Mesendoderm (in vitro differentiated cells): ENCODE results near the gene TOR4A.

Experiments
- DNase-seq: peaks from one replicate; pipeline ENCODE4 v3.0.0; 2013
- H2AK5ac ChIP-seq: 2 replicates; pipeline ENCODE4 v1.6.1; 2013; ENCODE audit warnings: low read length, inconsistent platforms
- H2BK120ac ChIP-seq: 2 replicates; pipeline ENCODE4 v1.6.1; 2013; ENCODE audit warnings: low read depth, mild to moderate bottlenecking, low read length, moderate library complexity, mixed read lengths
- H2BK15ac ChIP-seq: replicated peaks from 2 replicates; pipeline ENCODE4 v1.6.1; 2013; ENCODE audit warnings: low read depth, mild to moderate bottlenecking, moderate library complexity
- H2BK5ac ChIP-seq: 2 replicates; pipeline ENCODE4 v1.6.1; 2013; ENCODE audit warnings: low read length, inconsistent platforms
- H3K18ac ChIP-seq: 2 replicates; pipeline ENCODE4 v1.6.1; 2013; ENCODE audit warnings: mild to moderate bottlenecking, low read length, mixed read lengths
- H3K23ac ChIP-seq: one replicate; pipeline ENCODE4 v1.6.1; 2013; ENCODE audit warnings: low read length
- H3K27ac ChIP-seq: 2 replicates; pipeline ENCODE4 v1.5.1; 2013; ENCODE audit warnings: low read depth, mild to moderate bottlenecking, inconsistent platforms, low read length, moderate library complexity
- H3K27me3 ChIP-seq: 2 replicates; pipeline ENCODE4 v1.6.1; 2013; ENCODE audit warnings: low read length, control low read depth, mild to moderate bottlenecking, inconsistent platforms; ENCODE audit not compliant: insufficient read depth, poor library complexity
- H3K36me3 ChIP-seq: 2 replicates; pipeline ENCODE4 v1.6.1; 2013; ENCODE audit warnings: low read length, inconsistent platforms; ENCODE audit not compliant: control insufficient read depth, insufficient read depth
- H3K4ac ChIP-seq: one replicate; pipeline ENCODE4 v1.6.1; 2013; ENCODE audit warnings: low read depth, mild to moderate bottlenecking, low read length, moderate library complexity
- H3K4me1 ChIP-seq: 2 replicates; pipeline ENCODE4 v1.6.1; 2013; ENCODE audit warnings: low read depth, low read length, inconsistent platforms; ENCODE audit not compliant: control insufficient read depth
- H3K4me2 ChIP-seq: 2 replicates; pipeline ENCODE4 v1.6.1; 2013; ENCODE audit warnings: low read length
- H3K4me3 ChIP-seq: 2 replicates; pipeline ENCODE4 v1.5.1; 2013; ENCODE audit warnings: mild to moderate bottlenecking, low read length
- H3K56ac ChIP-seq: one replicate; pipeline ENCODE4 v1.6.1; 2013; ENCODE audit warnings: low read length
- H3K79me1 ChIP-seq: 2 replicates; pipeline ENCODE4 v1.6.1; 2013; ENCODE audit warnings: low read length, inconsistent platforms
- H3K79me2 ChIP-seq: 2 replicates; pipeline ENCODE4 v1.6.1; 2013; ENCODE audit warnings: mild to moderate bottlenecking, low read length; ENCODE audit not compliant: control insufficient read depth, insufficient read depth
- H3K9ac ChIP-seq: 2 replicates; pipeline ENCODE4 v1.6.1; 2013; ENCODE audit warnings: low read length, inconsistent platforms
- H4K5ac ChIP-seq: one replicate; pipeline ENCODE4 v1.6.1; 2013; ENCODE audit warnings: low read length
- H4K8ac ChIP-seq: one replicate; pipeline ENCODE4 v1.6.1; 2013; ENCODE audit warnings: low read depth, mild to moderate bottlenecking, control low read depth, low read length, moderate library complexity
- WGBS: extraction: QIAGEN DNeasy Blood & Tissue Kit; methylation state at CpG from one replicate; pipeline ENCODE4 v1.1.7; 2013; ENCODE audit warnings: low lambda C conversion rate, missing lambda C conversion rate; ENCODE audit not compliant: insufficient coverage; ENCODE audit errors: extremely low coverage; 5-methylcytosine and 5-hydroxymethylcytosine counted together

TOR4A gene

GRCh38 chr9:137230705-137231371 lies 46.7 kb upstream of the TOR4A start, which contains the start of gene SLC34A3:
Gene SLC34A3, plus strand, starts transcription at chr9:137230901. Its CDS starts 802 bp downstream, at chr9:137231703.
- Histone ChIP-seq H2AK5ac (no peak within 1 kb of the TSS), H4K5ac (no peak within 1 kb of the TSS), H3K4me2 (no peak within 1 kb of the TSS), H3K36me3 (no peaks in the 10 kb centered on the region), H3K4ac (no peak within 1 kb of the TSS), H2BK5ac (no peak within 1 kb of the TSS), H3K23ac (no peak within 1 kb of the TSS), H2BK15ac (no peak within 1 kb of the TSS), H3K27me3 (no peaks in the 10 kb centered on the region), H3K4me1 (no peaks in the 10 kb centered on the region), H4K8ac (no peak within 1 kb of the TSS), H3K9ac (no peak within 1 kb of the TSS), H3K18ac (no peak within 1 kb of the TSS), H3K27ac (no peak within 1 kb of the TSS), H3K79me2 (no peaks in the 10 kb centered on the region), H2BK120ac (no peak within 1 kb of the TSS), H3K4me3 (no peak within 1 kb of the TSS), H3K79me1 (no peaks in the 10 kb centered on the region), H3K56ac (no peak within 1 kb of the TSS)
- WGBS, result no CpG with 5 or more reads among the region's 14 CpGs
- no peak for DNase-seq

DNA sequence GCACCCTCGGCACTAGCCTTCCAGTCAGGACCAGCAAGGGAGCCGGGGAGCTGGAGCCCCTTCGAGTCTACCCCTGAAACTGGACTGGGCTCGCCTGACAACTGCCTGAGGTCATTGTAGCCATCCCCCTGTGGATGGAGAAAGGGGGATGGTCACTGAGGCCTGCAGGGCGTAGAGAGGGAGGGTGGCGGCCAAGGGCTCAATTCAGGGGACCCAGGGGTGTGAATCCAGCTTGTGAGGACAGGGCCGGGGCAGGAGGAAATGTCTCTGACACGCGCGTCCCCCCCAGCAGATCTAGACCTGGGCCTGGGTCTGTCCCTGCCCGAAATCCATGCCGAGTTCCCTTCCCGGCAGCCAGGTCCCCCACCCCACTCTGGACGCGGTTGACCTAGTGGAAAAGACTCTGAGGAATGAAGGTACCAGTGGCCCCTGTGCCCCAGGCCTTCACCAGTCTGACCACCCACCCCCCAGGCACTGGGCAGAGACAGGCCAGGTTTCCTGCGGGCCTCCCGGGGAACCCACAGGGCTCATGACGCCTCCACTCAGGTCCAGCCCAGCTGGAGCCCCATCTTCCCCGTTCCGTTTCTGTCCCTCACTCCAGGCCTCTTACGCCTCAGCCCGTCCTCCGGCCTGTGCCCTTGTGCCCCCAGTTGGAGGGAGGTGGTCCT lies 46.0 kb upstream of the TOR4A start:
- Histone ChIP-seq H2BK120ac (no peak overlapping the region), H4K8ac (no peak overlapping the region), H3K27me3 (no peaks in the 10 kb centered on the region), H2BK5ac (no peak overlapping the region), H2BK15ac (no peak overlapping the region), H3K79me1 (no peaks in the 10 kb centered on the region), H3K27ac (no peak overlapping the region), H3K4me2 (no peak overlapping the region), H3K9ac (no peak overlapping the region), H3K4me1 (no peaks in the 10 kb centered on the region), H4K5ac (no peak overlapping the region), H2AK5ac (no peak overlapping the region), H3K18ac (no peak overlapping the region), H3K4me3 (no peak overlapping the region), H3K36me3 (no peaks in the 10 kb centered on the region), H3K23ac (no peak overlapping the region), H3K4ac (no peak overlapping the region), H3K56ac (no peak overlapping the region), H3K79me2 (no peaks in the 10 kb centered on the region)
- DNase-seq, result no peak
- no CpG with 5 or more reads among the region's 23 CpGs for WGBS

GRCh38 chr9:137232101-137232500 lies 45.4 kb upstream of the TOR4A start:
- no peak overlapping the region for H3K4ac ChIP-seq
- no peak overlapping the region for H3K23ac ChIP-seq
- peaks cover 2% of the 10 kb centered on the region for H3K4me1 ChIP-seq
- no peak overlapping the region for H2BK5ac ChIP-seq
- DNase-seq, result no peak
- H3K9ac ChIP-seq, result no peak overlapping the region
- H3K27ac ChIP-seq, result no peak overlapping the region
- H2BK15ac ChIP-seq, result no peak overlapping the region
- H3K79me2 ChIP-seq, result no peaks in the 10 kb centered on the region
- H3K18ac ChIP-seq, result no peak overlapping the region
- H2AK5ac ChIP-seq, result no peak overlapping the region
- no peak overlapping the region for H3K4me2 ChIP-seq
- no CpG with 5 or more reads among the region's 10 CpGs for WGBS
- no peak overlapping the region for H3K4me3 ChIP-seq
- H3K36me3 ChIP-seq, result no peaks in the 10 kb centered on the region
- no peak overlapping the region for H4K5ac ChIP-seq
- H2BK120ac ChIP-seq, result no peak overlapping the region
- H3K27me3 ChIP-seq, result no peaks in the 10 kb centered on the region
- H3K79me1 ChIP-seq, result no peaks in the 10 kb centered on the region
- H4K8ac ChIP-seq, result no peak overlapping the region
- no peak overlapping the region for H3K56ac ChIP-seq

DNA sequence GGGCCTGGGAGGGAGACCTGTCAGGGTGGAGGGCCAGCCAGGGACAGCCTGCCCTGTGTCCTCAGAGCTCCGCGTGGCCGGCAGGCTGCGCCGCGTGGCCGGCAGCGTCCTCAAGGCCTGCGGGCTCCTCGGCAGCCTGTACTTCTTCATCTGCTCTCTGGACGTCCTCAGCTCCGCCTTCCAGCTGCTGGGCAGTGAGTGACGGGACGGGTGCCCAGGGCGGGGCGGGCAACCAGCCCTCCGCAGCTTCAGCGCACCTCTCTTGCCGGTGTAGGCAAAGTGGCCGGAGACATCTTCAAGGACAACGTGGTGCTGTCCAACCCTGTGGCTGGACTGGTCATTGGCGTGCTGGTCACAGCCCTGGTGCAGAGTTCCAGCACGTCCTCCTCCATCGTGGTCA lies 45.0 kb upstream of the TOR4A start:
- no CpG with 5 or more reads among the region's 24 CpGs for WGBS

DNA sequence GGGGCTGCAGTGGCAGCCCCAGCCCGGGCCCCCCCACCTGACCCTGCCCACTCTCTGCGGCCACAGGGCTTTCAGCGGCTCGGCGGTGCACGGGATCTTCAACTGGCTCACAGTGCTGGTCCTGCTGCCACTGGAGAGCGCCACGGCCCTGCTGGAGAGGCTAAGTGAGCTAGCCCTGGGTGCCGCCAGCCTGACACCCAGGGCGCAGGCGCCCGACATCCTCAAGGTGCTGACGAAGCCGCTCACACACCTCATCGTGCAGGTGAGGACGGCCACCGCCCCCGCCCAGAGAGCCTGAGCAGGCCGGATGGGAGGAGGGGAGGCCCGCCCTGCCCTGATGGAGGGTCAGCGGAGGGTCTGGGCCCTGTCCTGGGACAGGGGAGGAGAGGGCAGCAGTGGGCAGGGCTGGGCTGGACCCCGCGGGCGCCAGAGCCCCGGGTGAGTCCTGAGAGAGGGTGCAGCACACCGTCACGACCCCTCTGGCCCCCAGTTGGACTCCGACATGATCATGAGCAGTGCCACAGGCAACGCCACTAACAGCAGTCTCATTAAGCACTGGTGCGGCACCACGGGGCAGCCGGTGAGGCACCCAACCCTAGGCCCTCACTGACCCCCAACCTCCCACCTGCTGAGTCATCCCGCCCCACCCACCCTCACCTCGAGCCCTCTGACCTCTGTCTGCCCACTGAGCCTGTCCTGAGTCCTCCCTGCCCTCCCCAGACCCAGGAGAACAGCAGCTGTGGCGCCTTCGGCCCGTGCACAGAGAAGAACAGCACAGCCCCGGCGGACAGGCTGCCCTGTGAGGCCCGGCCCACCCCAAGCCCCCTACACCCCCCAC lies 44.2 kb upstream of the TOR4A start:
- Histone ChIP-seq H3K4me2 (no peak overlapping the region), H3K27me3 (no peaks in the 10 kb centered on the region), H3K18ac (no peak overlapping the region), H2BK15ac (no peak overlapping the region), H4K8ac (no peak overlapping the region), H2AK5ac (no peak overlapping the region), H3K4ac (no peak overlapping the region), H3K23ac (no peak overlapping the region), H3K27ac (no peak overlapping the region), H3K4me1 (peaks cover 2% of the 10 kb centered on the region), H3K56ac (no peak overlapping the region), H4K5ac (no peak overlapping the region), H2BK5ac (no peak overlapping the region), H3K79me1 (peaks cover 1% of the 10 kb centered on the region), H2BK120ac (no peak overlapping the region), H3K79me2 (no peaks in the 10 kb centered on the region), H3K4me3 (no peak overlapping the region), H3K9ac (no peak overlapping the region), H3K36me3 (no peaks in the 10 kb centered on the region)
- no peak for DNase-seq
- no CpG with 5 or more reads among the region's 40 CpGs for WGBS

More for the DNA sequence above, 45.0 kb upstream of the TOR4A start:
- Histone ChIP-seq H4K8ac (no peak overlapping the region), H3K27me3 (no peaks in the 10 kb centered on the region), H2BK15ac (no peak overlapping the region), H3K4me3 (no peak overlapping the region), H3K23ac (no peak overlapping the region), H3K79me2 (no peaks in the 10 kb centered on the region), H3K36me3 (no peaks in the 10 kb centered on the region), H2AK5ac (no peak overlapping the region), H3K79me1 (no peaks in the 10 kb centered on the region), H3K27ac (no peak overlapping the region), H3K56ac (no peak overlapping the region), H3K18ac (no peak overlapping the region), H2BK5ac (no peak overlapping the region), H3K4me1 (peaks cover 2% of the 10 kb centered on the region), H2BK120ac (no peak overlapping the region), H4K5ac (no peak overlapping the region), H3K9ac (no peak overlapping the region), H3K4me2 (no peak overlapping the region), H3K4ac (no peak overlapping the region)
- DNase-seq, result no peak
